8988T (cell line): ENCODE results near the gene ABLIM1.
A peak's percentile ranks its signal among the peaks of the same experiment; 100 is the strongest.

ENCODE experiments used
- DNase-seq: peaks from one replicate; pipeline ENCODE4 v3.0.0; 2011

The ABLIM1 gene

DNA sequence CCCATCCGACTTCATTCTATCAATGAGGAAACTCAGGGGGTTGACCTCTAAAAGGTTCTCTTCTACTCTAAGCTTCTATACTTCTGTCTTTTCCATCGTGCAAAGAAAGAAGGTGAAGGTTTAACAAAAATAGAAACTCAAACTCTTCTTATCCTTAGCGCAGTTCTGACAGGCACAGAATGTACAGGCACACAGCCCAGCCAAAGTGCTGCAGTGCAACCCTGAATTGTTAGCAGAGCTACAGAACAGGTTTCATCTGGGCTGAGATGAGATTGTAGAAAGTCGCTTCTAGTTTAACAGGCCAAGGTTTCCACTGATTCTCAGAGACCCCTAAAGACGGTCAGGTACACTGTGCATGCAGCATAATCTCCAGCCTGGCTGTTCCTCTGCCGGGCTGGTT, 174.5 kb downstream of the ABLIM1 start:
- no peak for DNase-seq

DNA sequence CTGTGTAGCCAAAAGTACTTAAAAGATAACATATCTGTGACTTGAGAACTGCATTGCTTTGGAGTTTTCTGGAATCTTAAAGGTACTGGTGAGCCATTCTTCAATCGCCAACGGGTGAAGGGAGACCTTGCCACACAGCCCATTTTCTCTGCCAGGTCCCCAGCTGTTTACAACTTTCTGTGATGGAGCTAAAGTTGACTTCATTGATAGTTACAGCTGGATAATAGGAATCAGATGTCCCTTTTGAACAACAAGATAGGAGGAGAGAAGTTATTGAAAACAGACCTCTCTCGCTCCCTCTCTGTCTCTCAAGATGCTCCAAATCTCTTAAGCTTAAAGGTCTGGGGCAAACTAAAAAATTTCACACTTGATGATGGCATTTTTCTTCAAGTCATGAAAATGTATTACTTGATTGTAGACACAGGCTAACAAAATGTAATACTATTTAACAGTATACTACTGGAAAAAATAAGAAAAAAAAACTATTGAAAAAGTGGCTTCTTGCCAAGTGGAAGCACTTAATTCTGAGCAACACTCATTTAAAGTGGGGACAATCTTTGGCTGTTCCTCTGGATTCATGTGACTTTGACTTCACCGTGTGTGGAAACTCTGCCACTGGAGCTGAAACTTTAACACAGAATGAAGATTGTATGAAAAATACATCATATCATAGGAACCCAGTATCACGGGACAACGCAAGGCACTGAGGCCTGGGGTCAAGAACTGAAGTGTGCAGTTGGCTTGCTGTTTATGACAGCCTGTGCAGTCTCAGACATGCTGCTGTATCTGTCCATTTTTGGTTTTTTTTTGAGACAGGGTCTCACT, 175.4 kb downstream of the ABLIM1 start:
- no peak for DNase-seq

DNA sequence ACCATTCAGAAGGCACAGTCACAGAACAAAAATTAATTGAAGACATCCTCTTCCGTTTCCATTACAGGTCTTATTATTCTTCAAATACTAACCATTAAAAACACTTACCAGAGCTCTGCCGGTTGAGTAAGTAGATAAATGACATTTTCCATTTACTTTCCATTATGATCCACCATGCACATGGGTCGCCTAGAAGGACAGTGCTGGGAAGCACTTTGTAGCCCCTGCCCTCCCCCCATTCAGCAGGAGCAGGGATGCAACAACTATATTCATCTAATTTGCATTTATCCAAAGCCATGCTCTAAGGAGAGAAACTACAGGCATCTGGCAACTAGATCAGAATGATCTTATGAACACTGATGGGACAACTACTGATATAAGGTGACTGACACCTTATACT, 177.0 kb downstream of the ABLIM1 start:
- no peak for DNase-seq

DNA sequence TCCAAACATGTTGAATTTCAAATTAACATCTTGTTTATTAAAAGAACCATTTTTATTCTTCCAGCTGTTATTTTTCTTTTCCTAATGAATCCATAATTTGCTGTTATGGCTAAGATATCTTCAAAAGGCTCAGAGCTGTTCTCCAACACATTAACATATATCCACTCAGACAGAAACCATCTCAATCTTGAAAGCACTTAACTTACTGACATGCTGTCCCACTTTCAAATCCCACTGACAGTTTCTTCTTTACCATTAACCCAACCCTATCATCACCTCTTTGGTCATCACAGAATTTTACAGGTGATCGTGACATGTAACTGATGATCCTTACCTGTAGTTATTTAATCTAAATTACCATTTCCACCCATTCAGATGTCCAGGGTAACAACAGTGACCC, 178.2 kb downstream of the ABLIM1 start:
- DNase-seq = no peak

DNA sequence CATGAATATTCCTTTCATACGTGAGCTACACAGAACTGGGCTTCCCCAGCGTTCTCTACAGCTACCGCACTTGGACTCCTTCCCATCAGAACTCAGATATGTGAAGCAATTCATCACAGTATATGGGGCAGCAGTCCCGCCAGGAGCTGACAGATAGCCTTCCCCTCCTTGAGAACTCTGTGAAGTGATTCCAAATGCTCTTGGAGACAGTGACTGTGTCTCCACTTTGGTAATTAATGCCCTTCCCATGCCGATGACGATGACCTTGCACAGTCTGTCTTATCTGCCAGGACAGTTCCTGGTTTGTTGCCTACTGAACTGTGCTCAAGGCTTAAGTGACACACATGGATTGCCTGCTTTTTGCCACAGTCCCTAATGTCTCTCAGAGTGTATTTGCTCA, 178.8 kb downstream of the ABLIM1 start:
- no peak for DNase-seq

DNA sequence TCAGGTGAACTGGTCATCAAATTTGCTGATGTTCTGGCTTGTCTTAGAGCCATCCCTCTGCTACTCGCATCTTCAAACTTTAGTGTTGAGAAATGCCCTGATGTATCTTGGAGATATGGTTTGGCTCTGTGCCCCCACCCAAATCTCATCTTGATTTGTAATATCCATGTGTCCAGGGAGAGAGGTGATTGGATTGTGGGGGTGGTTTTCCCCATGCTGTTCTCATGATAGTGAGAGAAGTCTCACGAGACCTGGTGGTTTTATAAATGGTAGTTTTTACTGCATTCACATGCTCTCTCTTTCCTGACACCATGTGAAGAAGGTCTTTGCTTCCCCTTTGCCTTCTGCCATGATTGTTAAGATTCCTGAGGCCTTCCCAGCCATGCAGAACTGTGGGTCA, 179.8 kb downstream of the ABLIM1 start:
- no peak for DNase-seq

DNA sequence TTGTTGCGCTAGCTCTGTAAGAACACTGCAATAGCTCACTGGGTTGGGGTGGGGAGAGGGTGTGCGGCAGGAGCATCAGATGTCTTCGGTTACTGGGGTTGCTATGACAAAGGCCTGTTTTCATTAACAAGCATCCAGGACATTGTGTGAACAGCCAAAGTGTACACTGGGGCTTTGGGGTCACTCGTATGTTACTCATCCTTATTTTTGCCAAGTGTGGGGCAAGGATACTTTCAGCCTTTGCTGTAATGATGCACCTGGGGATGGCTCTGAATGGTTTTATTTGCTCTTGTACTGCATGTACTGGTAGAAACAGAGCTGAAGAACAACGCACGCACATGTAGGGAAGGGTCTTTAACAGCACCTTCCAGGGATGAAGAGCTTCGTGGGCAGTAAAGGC, 180.8 kb downstream of the ABLIM1 start:
- DNase-seq = no peak

DNA sequence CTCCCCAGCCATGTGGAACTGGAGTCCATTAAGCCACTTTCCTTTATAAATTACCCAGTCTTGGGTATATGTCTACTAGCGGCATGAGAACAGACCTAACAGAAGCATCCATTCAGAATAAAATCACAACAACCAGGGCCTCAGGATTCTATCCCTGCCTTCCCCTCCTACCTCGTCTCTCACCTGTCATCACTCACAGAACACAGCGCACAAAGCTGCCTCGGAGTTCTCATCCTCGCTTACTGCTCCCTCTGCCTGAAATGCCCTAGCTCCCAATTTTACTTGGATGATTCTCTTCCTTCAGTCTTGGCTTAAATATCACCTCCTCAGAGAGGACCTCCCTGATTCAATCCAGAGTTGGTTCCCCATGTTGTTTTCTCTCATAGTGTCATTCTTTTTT, 183.1 kb downstream of the ABLIM1 start:
- DNase-seq = no peak

DNA sequence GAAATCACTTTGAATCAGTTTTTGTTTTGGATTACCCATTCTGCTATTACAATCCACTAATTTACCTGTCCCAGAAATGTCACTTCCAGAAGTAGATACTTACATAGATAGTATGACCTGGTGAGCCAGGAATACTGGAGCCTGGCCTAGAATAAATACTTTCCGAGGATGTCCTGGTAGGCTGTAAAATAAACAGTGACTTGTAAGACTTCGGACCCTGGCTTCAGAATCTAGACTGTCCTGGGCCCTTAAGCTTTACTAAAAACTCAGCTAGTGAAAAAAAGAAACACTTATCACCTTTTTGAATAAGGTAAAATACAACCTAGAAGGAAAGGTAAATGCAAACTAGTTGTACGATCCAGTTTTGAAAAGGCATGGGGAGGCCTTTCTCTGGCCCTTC, 184.3 kb downstream of the ABLIM1 start:
- DNase-seq = no peak

DNA sequence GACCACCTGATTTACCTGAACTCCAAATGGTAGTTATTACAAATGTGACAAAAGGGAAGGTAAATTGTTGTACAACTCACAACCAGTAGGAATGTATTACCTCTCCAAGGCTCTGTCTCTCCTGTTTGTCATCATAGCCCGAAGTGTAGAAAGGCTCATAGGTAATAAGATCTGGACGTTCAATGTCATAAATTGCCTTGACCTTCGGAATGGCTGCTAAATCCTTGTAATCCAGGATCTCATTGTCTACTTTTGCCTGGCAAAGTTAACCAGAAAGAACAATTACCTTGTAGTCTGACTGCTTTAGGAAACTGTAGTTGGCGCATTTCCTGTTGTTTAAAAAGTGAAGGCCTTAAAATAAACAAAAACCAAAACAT, 185.2 kb downstream of the ABLIM1 start:
- no peak for DNase-seq

DNA sequence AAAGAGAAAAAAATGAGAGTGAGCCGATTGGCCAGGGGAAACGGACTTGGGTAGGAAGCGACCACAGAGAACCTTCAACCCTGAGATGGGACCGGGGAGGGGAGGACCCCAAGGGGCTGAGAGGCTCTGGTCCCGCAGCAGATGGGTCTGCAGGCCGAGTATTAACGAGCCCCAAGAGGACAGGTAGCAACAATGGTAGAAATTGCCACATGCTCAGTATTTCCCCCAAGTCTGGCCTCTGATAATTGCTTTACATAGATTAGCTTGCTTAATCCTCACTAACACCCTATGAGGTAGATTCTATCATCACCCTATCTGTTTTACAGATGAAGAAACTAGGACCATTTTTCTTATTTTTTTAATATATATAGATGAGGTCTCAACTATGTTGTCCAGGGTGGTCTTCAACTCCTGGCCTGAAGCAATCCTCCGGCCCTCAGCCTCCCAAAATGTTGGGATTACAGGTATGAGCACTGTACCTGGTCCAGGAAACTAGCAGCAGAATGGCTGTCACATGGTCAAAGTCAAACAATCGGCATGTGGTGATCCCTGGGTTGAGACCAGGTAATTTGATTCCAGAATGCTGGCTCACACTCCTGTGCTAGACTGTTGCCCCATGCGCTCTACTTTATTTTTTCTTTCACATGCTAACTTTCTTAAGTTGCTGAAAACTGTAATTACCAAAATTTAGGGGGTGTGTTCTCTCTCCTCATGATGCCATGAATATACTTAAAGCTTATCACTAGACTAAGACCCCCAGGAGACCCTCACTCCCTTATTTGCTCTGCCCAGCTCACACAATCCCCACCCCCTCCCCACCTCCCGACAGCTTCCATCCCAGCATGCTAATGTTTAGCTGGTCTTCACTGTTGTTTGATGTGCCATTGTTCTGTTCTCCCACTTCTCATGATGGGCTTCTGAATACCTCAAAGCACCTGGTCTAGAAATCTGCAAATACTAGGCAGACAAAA, 185.9 kb downstream of the ABLIM1 start:
- DNase-seq = no peak

DNA sequence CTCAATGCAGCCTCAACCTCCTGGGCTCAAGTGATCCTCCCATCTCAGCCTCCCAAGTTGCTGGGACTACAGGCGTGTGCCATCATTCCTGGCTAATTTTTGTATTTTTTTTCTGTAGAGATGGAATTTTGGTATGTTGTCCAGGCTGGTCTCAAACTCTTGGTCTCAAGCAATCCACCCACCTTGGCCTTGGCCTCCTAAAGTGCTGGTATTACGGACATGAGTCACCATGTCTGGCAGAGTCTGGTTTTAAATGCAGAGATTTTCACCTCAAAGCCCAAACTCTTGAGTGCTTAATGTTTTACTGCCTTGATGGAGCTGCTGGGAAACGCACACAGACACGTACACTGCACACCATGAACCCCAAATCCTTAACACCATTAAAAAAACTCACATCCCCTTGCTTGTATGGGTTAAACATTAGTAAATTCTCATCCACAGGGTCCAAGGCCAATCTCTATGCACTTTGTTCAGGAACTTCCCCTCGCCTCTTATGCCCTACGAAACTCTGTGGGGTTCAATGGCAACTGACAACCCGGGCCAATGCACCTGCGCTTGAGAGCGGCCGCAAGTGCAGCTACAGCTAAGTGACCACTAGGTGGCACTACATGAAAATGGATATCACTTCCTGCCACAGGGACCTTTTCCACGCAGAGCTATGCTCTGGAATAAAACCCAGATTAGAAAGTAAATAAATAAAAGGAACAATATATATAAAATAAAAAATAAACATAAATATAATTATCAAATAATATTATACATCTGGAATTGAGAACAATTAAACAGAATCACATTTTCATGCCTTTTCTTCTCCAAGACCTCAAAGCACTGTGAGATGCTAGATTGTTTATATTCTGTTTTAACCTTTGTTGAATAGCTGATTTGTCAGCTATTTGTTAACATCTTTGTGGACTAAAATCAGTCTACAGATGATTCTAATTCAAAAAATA, 186.8 kb downstream of the ABLIM1 start:
- peak; percentile 24 for DNase-seq

DNA sequence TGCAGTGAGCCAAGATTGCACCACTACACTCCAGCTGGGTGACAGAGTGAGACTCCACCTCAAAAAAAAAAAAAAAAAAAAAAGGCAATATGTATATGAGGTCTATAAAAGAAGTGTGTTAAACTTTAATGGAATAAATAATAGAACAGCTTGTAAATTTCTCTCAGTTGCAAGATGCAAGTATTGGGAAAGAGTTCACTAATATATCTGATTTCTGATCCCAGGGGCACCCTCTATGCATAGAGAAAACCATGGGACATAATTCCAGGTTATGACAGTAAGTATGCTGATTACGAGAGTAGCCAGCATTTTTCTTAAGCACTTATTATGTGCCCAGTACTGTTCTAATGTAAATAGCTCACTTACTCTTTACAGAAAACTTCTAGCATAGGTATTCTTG, 187.7 kb downstream of the ABLIM1 start:
- no peak for DNase-seq

DNA sequence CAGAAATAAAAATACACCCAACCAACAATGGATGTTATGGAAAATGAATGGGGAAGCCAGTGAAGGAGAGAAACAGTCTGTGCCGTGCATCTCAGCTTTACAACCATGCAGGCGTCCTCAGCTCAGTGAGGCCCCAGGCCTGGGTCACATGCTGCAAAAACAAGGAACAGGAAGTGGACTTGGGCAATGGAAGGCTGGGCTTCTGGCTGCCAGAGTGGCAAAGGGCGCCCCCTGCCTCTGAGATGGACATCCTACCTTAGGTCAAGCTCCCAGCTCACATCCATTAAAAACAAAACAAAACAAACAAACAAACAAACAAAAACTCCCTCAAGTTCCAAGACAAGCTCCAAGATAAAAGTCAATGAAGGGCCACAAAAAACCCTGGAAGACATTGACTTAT, 199.1 kb downstream of the ABLIM1 start:
- DNase-seq = no peak

DNA sequence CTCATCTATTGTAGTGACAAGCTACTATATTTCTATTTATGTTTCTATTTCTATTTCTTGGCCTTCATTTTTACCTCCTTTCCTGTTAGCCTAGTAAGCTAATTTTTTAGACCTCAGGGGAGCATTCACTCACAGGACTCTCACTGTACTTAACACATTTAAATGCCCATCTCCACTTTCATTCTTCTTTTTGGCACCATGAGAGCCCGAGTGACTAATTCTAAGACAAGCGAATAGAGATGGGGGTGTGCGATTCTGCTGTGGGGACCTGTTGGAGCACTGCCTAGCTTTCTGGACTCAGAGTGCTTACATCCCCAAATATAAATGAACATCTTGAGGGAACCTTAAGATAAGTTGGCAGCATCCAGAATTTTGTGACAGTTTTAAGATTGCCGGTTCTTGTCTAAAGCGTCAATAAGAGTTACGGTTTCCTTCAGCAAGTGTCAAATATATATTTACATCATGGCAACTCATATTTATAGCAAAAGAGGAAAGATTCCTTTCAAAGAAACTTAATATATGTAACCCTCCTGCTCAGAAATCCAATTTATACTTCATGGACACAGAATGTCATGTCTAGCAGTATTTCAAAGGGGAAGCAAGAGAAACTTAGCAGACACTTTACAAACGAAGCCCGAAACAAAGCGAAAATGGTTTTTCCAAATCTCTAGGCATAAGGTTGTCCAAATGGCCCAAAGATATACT, 199.7 kb downstream of the ABLIM1 start:
- no peak for DNase-seq

DNA sequence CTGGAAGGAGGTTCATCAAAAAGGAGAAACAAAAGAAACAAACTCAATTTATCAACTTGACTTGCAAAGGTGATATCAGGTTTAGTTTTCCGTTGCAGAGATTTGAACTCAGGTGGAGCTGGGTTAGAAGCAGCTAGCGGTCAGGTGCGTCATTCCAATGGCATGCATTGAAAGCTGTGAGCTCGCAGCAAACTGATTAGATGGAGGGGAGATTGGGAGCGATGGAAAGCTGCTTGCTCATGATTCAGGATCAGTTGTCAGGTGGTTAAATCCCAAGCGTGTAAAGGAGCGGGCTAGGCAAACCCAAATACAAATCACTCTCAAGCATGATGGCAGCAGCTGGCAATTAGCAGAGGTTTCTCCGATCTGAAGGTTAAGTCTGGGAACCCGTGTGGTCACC, 204.5 kb downstream of the ABLIM1 start:
- DNase-seq = no peak

DNA sequence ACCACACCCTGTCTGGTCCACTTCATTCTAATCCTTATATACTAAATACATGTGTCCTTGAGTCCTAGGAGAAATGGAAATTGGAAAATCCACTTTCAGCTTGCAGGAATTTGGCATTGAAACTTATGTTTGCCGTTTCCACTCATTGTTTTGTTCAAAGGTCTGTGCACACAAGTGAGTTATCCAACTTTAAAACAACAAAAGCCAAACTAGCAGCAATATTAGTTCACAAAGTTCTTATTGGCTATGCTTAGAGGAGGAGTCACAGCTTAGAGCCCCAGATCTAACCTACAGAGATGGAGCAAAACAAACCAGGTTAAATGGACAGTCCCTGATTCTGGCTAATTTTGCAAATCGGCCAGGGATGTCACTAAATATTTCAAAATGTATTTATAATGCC, 209.2 kb downstream of the ABLIM1 start:
- DNase-seq = no peak

DNA sequence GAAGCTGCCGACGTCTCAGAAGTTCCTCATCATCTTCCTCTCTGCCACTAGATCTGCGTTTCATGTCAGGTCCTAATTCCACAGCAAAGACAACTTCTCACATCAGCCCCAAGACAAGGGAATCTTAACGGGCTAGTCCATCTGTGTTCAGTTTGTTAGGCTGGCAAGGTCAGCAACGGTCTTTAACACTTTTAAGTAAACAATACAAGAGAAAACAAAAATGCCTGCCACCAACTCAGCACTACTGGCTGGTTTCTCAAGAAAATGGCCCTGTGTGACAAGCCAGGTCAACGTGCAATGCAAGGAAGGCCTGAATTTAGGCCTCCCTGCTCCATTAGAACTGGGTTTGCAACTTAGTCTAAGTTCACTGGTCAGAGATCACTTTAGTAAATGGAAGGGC, 212.7 kb downstream of the ABLIM1 start:
- DNase-seq = no peak

DNA sequence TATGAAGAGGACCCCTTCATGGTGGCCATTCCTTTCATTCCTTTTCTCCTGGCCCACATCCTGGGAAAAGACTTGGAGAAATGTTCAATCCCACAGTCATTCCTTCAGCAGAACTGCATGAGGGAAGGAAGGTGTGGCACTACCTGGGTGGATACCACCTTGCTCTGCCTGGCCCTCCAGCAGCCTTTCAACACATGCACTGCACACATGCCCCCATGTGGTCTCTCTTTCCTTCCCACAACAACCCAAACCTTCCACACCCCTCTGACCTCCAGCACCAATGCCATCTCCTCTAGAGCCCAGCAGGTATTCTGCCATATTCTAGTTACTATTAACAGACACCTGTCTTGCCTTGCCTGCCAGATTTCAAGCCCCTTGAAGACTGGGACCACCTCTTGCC, 213.3 kb downstream of the ABLIM1 start:
- DNase-seq = no peak

DNA sequence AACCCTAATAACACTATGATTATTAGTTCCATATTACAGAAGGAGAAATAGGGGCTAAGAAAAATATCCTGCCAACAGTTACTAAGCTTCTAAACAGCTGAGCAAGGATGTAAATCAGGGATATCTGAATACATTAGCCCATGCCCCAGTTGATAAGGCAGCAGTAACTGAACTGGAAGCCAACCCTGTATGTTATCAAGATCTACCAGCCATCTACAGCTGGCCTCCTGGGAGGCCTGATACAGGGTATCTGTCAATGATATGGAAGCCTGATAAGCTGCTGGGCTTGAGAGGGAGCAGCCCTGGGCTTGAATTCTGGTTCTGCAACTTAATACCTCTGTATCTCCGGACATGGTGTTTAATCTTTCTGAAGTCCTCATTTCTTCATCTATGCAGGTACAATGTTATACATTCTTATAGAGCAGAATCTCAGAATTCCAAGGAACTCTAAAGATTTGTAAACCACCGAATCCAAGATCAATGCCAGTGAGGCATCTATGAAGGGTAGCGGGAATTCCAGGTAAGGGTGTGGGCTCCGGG, 215.9 kb downstream of the ABLIM1 start:
- no peak for DNase-seq

DNA sequence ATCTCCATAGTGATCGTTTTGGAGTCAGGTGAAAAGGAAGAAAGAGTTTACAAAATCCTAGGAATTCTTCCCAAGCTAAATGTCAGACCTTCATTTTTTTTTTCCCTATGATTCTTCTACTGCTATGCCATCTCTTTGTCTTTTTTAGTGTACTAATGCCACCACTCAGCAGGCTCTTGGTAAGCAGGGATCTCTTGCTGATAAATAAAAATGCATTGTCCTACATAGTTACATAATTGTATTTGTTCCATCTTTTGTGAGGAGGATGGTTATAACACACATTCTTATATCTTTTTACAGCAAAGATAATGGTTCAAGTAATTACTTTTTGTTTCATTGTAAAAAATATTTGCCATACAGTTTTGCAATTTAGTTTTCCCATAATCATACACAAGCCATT, 217.0 kb downstream of the ABLIM1 start:
- DNase-seq = no peak
